ENCODE results near the gene OR1L6. TPM values are rescaled to one million over a fixed set of nuclear protein-coding genes. Genes with fewer than 3 reads are reported as not detected.

OR1L6 gene
- not detected in 2 replicates for total RNA-seq

GRCh38 chr9:122742003-122742402, at the start of gene OR1L6:
TSS of gene OR1L6 (plus strand) at chr9:122742303. CDS start at chr9:122749848, 7,545 bp downstream.

GRCh38 chr9:122723690-122724089, 18.4 kb upstream of the OR1L6 start, which contains the start of gene OR1L4:
TSS of gene OR1L4 (plus strand) at chr9:122723990. CDS start at chr9:122723990, 0 bp downstream.

DNA sequence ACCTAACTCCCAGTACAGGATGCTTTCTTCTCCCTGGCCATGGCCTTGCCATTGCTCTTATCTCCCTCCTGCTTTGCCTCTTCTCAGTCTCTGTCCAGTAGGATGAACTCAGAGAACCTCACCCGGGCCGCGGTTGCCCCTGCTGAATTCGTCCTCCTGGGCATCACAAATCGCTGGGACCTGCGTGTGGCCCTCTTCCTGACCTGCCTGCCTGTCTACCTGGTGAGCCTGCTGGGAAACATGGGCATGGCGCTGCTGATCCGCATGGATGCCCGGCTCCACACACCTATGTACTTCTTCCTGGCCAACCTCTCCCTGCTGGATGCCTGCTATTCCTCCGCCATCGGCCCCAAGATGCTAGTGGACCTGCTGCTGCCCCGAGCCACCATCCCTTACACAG, 46.7 kb downstream of the OR1L6 start, which contains the start of gene OR5C1:
Gene OR5C1, plus strand, starts transcription at position 103 of the 400 bp plus-strand sequence. Its CDS starts 0 bp downstream, at position 103.

Other genes starting within 250 kb of the OR1L6 start
- gene OR1J2, start 231.5 kb upstream of the OR1L6 start, total RNA-seq = not detected in 2 replicates
- gene OR1J4, start 223.2 kb upstream of the OR1L6 start, total RNA-seq = not detected in 2 replicates
- gene OR1N1, start 215.0 kb upstream of the OR1L6 start, total RNA-seq = not detected in 2 replicates
- gene OR1N2, start 189.2 kb upstream of the OR1L6 start, total RNA-seq = not detected in 2 replicates
- gene OR1L8, start 158.9 kb upstream of the OR1L6 start, total RNA-seq = not detected in 2 replicates
- gene OR1Q1, start 127.6 kb upstream of the OR1L6 start, total RNA-seq = not detected in 2 replicates
- gene OR1B1, start 84.7 kb upstream of the OR1L6 start, total RNA-seq = not detected in 2 replicates
- not detected in 2 replicates for gene OR1L1, start 80.6 kb upstream of the OR1L6 start, total RNA-seq
- gene OR1L3, start 67.2 kb upstream of the OR1L6 start, total RNA-seq = not detected in 2 replicates
- not detected in 2 replicates for gene OR1L4, start 18.3 kb upstream of the OR1L6 start, total RNA-seq
- gene OR5C1, start 46.6 kb downstream of the OR1L6 start, total RNA-seq = not detected in 2 replicates
- not detected in 2 replicates for gene OR1K1, start 57.8 kb downstream of the OR1L6 start, total RNA-seq
- 10.0 and 10.1 TPM in 2 replicates for gene PDCL, start 86.3 kb downstream of the OR1L6 start, total RNA-seq
- 29.3 and 43.4 TPM in 2 replicates for gene RC3H2, start 163.1 kb downstream of the OR1L6 start, total RNA-seq
- gene ZBTB6, start 171.0 kb downstream of the OR1L6 start, total RNA-seq = 4.2 TPM in 2 replicates
- 2.3 and 3.8 TPM in 2 replicates for gene ZBTB26, start 189.2 kb downstream of the OR1L6 start, total RNA-seq
- gene RABGAP1, start 198.7 kb downstream of the OR1L6 start, total RNA-seq = 5.7 and 11.5 TPM in 2 replicates